Muscle layer of duodenum (tissue), 2 donors: Measurements from ENCODE around the gene UBE4A.

ENCODE experiments used
- H3K27ac ChIP-seq: one replicate; pipeline ENCODE4 v1.7.0; 2013; ENCODE audit warnings: mild to moderate bottlenecking, low read length
- H3K27me3 ChIP-seq: one replicate; pipeline ENCODE4 v1.7.0; 2013; ENCODE audit warnings: low read depth, mild to moderate bottlenecking, control low read depth, low read length
- H3K36me3 ChIP-seq, 2 donors: one replicate each; pipeline ENCODE4 v1.7.0; 2013; ENCODE audit warnings: low read length in 2 of 2, control low read depth in 1 of 2, mild to moderate bottlenecking in 1 of 2; ENCODE audit not compliant: insufficient read depth in 2 of 2, control insufficient read depth in 1 of 2
- H3K4me1 ChIP-seq, 2 donors: one replicate each; pipeline ENCODE4 v1.7.0; 2013; ENCODE audit warnings: low read length in 2 of 2, mild to moderate bottlenecking in 2 of 2, control low read depth in 1 of 2, moderate library complexity in 1 of 2; ENCODE audit not compliant: insufficient read depth in 2 of 2, control insufficient read depth in 1 of 2
- H3K4me3 ChIP-seq, 2 donors: one replicate each; pipeline ENCODE4 v1.7.0; 2013; ENCODE audit warnings: low read length in 2 of 2, low read depth in 1 of 2, mild to moderate bottlenecking in 1 of 2
- H3K9me3 ChIP-seq, 2 donors: one replicate each; pipeline ENCODE4 v1.7.0; 2013; ENCODE audit warnings: low read length in 2 of 2, control low read depth in 1 of 2, mild to moderate bottlenecking in 1 of 2; ENCODE audit not compliant: control insufficient read depth in 1 of 2
- donor health status: healthy.

Gene UBE4A

DNA sequence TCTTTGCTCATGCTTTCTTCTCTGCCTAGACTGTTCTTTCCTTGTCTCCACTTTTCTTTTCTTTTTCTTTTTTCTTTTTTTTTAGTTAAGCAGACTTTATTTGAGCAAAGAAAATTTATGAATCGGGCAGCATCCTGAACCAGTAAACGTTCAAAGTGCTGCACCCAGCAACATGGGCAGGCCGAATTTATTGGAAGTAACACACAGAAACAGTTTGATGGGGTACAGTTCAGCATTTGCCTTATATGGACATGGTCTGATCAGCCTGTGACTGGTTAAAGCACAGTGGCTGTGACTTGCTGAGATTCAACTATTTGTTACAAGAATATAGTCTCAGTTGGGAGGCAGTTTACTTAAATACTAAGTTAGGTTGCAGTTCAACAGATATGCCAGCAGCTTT, 38.9 kb upstream of the UBE4A start:
- no peaks in the 10 kb centered on the region for H3K9me3 ChIP-seq
- H3K4me1 ChIP-seq: peaks cover 9 to 16% of the 10 kb centered on the region in 2 donors
- H3K4me3 ChIP-seq: no peak overlapping the region
- H3K27ac ChIP-seq: no peak overlapping the region
- H3K27me3 ChIP-seq: no peaks in the 10 kb centered on the region
- no peaks in the 10 kb centered on the region for H3K36me3 ChIP-seq

DNA sequence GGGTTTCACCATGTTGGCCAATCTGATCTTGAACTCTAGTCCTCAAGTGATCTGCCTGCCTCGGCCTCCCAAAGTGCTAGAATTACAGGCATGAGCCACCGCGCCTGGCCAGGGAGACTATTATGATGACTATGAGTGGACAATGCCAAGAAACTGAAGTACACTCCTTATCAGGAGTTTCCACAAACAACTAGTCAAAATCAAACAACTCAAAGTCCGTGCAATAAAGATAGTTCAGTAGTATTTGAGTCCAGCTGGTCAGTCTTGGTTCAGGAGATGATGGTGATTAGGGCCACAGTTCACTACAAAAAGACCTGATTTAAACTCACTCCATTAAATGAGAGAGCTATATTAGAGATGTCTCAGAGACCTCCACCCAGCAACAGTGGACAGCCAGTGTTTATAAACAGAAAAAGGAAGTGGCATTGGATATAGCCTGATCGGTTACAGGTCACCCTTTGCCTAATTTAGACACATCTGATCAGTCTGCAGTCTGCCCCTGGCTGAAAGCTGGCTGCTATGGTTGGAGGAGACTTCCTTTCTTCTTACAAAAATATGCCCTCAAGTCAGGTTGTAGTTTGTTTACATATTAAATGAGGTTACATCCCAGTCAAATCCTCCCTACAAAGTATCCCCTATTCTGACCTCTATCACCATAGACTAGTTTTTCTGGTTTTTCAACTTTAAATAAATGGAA, 37.9 kb upstream of the UBE4A start:
- no peaks in the 10 kb centered on the region for H3K9me3 ChIP-seq
- peaks cover 4 to 5% of the 10 kb centered on the region in 2 donors for H3K4me1 ChIP-seq
- H3K27ac ChIP-seq: no peak overlapping the region
- no peaks in the 10 kb centered on the region for H3K27me3 ChIP-seq
- no peak overlapping the region for H3K4me3 ChIP-seq
- H3K36me3 ChIP-seq: no peaks in the 10 kb centered on the region

DNA sequence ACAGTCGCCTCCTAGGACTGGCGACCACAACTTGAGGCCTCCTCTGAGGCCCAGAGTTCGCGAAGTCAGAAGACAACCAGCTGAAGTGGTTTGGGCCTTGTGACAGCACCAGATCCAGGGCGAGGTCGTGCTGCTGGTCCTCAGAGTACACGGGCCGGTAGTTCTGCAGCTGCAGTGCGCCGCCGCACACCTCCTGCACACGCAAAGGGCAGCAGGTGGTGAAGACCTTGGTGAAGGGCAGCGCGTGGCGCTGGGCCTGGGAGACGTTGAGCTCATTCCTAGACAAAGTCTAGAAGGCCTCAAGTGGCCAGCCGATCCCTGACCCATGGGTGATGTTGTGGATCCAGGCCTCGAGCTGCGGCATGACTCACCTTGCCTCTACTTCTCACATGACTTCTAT, 36.7 kb upstream of the UBE4A start:
- Histone ChIP-seq H3K36me3 (no peaks in the 10 kb centered on the region), H3K27ac (no peak overlapping the region), H3K4me3 (no peak overlapping the region), H3K27me3 (no peaks in the 10 kb centered on the region), H3K9me3 (no peaks in the 10 kb centered on the region), H3K4me1 (no peaks in the 10 kb centered on the region)

DNA sequence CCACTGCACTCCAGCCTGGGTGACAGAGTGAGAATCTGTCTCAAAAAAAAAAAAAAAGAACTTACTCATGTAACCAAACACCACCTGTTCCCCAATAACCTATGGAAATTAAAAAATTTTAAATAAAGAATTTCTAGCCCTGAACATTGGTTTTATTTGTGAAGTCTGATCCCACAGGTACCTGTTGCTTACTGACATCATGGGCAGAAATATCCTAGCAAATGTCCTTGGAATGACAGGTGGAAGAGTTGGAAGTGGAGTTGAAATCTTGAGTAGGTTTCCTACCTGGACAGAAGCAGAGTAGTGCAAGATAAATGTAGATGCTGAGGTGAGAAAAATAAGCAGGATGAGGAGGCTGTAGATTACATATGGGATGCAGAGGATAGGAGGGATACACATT, 34.1 kb upstream of the UBE4A start:
- Histone ChIP-seq H3K36me3 (no peaks in the 10 kb centered on the region), H3K4me1 (no peaks in the 10 kb centered on the region), H3K4me3 (no peak overlapping the region)

DNA sequence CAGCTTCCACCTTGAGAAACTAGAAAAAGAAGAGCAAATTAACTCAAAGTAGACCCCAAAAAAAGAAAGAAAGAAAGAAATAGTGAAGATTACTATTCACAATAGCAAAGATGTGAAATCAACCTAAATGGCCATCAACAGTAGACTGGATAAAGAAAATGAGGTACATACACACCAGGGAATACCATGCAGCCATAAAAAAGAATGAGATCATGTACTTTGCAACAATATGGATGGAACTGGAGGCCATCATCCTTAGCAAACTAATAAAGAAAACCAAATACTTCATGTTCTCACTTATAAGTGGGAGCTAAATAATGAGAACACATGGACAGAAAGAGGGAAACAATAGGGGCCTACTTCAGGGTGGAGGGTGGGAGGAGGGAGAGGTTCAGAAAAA, 30.7 kb upstream of the UBE4A start:
- H3K36me3 ChIP-seq: no peaks in the 10 kb centered on the region
- no peaks in the 10 kb centered on the region for H3K4me1 ChIP-seq
- no peak overlapping the region for H3K4me3 ChIP-seq
- no peak overlapping the region for H3K27ac ChIP-seq
- no peaks in the 10 kb centered on the region for H3K27me3 ChIP-seq
- no peaks in the 10 kb centered on the region for H3K9me3 ChIP-seq

More for the DNA sequence above, 34.1 kb upstream of the UBE4A start:
- no peaks in the 10 kb centered on the region for H3K27me3 ChIP-seq
- no peaks in the 10 kb centered on the region for H3K9me3 ChIP-seq
- no peak overlapping the region for H3K27ac ChIP-seq

DNA sequence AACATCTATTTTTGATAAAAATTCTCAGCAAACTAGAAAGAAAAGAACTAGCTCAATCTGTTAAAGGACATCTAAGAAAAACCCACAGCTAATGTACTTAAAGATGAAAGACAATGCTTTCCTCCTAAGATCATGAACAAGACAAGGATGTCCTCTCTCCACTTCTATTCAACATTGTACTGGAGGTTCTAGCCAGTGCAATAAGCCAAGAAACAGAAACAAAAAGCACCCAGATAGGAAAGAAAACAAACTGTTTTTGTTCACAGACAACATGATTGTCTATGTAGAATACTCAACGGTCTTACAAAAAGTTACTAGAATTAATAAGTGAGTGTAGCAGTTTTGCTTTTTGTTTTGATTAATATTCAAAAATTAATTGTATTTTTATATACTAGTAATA, 24.7 kb upstream of the UBE4A start:
- Histone ChIP-seq H3K27ac (no peak overlapping the region), H3K4me3 (no peak overlapping the region), H3K36me3 (no peaks in the 10 kb centered on the region), H3K27me3 (no peaks in the 10 kb centered on the region), H3K4me1 (no peaks in the 10 kb centered on the region), H3K9me3 (no peaks in the 10 kb centered on the region)

DNA sequence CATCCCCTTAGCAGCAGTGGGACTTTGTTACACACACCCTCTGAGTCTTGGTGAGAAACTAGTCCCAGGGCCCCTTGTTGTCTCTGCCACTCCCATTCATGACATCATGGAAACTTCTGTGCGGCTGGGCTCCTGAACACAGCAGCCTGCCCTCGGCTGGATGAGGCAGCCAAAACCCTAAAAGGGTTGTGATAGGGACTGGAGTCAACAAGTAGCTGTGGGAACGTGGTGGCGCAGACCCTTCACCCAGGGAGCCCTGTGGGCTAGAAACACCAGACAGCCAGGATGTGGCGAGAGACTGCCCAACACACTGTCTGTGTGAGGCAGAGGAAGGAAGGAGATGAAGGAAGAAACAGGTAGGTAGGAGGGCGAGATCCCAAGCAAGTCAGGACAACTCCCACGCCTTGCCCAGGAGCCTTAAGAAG, 20.8 kb upstream of the UBE4A start:
- H3K36me3 ChIP-seq: no peaks in the 10 kb centered on the region
- no peaks in the 10 kb centered on the region for H3K27me3 ChIP-seq
- H3K4me3 ChIP-seq: no peak overlapping the region
- no peak overlapping the region for H3K27ac ChIP-seq
- H3K9me3 ChIP-seq: no peaks in the 10 kb centered on the region
- no peaks in the 10 kb centered on the region for H3K4me1 ChIP-seq

DNA sequence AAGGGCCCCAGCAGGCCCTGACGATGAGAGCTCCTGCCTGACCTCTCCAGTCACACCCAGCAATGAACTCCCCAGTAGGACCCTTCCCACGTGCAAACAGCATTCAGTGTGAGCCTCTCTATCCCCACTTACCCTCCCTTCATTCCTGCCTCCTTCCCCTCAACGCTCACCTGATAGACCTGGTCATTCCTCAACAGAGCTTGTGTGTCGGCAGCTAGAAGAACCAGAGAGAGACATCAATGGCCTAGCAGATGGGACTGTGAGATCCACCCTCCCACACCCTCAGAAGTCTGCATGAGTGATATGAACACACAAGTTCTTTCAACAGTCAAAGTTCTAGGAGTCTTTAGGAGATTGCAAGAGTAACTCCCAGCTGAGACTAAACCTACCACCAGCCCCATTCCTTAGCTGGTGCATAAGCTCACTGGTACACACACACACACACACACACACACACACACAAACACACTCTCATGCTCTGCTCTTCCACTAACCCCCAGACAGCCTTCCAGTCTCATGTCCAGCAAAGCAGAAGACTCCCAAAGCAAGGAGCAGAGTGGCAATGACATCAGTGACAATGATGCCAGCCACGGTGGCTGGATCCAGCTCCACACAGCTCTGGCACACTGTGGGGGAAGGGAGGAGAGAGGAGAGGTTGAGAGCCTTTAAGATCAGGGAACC, 20.0 kb upstream of the UBE4A start:
- H3K9me3 ChIP-seq: no peaks in the 10 kb centered on the region
- H3K27me3 ChIP-seq: no peaks in the 10 kb centered on the region
- H3K27ac ChIP-seq: no peak overlapping the region
- no peaks in the 10 kb centered on the region for H3K36me3 ChIP-seq
- no peak overlapping the region for H3K4me3 ChIP-seq
- no peaks in the 10 kb centered on the region for H3K4me1 ChIP-seq

DNA sequence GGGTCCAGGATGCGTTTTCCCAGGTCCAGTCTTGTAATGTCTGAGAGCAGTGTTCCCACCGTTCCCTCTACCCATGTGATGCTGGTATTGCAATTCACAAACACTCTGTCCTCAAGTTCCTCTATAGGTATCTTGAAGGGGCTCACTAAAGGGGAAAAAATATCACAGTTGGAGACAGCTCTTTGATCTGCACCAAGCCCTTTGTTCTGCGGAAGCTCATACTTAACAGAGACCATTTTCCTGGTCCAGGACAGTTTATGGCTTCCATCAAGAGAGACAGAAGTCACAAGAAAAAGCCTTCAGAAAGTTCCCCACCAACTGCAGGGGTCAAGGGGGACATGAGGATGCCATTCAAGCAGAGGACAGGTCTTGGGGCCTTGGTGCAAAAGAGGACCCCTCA, 19.0 kb upstream of the UBE4A start:
- H3K4me3 ChIP-seq: no peak overlapping the region
- no peaks in the 10 kb centered on the region for H3K4me1 ChIP-seq
- no peak overlapping the region for H3K27ac ChIP-seq
- no peaks in the 10 kb centered on the region for H3K9me3 ChIP-seq
- no peaks in the 10 kb centered on the region for H3K27me3 ChIP-seq
- no peaks in the 10 kb centered on the region for H3K36me3 ChIP-seq

DNA sequence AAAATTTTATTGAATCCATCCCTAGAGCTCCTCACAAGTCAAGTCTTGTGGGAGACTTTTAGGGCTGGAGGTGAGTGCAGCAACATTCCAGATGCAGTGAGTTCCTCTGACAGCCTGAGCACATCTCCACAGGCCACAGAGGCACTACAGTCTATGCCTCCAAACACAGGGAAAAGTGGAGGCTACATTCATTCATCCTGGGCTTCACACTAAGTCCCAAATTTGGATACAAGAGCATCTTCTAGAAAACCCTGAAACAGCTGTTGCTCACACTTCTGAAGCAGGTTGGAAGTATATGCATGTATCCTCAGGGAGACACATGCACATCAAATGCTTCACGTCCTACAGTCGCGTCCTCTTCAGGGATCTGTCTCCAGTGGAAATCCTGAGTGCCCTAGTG, 18.1 kb upstream of the UBE4A start:
- H3K36me3 ChIP-seq: no peaks in the 10 kb centered on the region
- H3K4me3 ChIP-seq: no peak overlapping the region
- no peaks in the 10 kb centered on the region for H3K9me3 ChIP-seq
- no peaks in the 10 kb centered on the region for H3K4me1 ChIP-seq
- no peak overlapping the region for H3K27ac ChIP-seq
- H3K27me3 ChIP-seq: no peaks in the 10 kb centered on the region

DNA sequence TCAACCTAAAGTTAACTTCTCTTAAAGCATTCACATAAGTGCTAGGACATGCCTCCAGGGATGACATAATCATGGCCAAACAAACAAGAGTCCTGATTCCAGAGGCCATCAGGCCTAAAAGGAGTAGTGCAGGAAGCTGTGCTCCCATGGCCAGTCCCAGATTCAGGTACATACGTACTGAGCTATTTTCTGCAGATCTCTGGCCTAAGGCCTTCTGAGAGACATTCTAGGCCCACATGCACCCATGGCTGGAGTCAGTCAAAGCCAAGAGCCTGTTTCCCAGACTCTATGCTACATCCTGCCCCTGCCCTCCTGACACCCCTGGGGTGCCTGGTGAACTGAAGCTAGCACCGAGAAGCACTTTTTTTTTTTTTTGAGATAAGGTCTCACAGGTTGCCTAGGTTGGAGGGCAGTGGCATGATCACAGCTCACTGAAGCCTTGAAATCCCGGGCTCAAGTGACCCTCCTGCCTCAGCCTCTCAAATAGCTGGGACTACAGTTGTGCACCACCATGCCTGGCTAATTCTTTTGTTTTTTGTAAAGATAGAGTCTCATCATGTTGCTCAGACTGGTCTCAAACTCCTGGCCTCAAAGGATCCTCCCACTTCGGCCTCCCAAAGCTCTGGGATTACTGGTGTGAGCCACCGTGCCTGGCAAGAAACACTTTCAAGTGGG, 17.4 kb upstream of the UBE4A start:
- Histone ChIP-seq H3K36me3 (no peaks in the 10 kb centered on the region), H3K27me3 (no peaks in the 10 kb centered on the region), H3K4me3 (no peak overlapping the region), H3K4me1 (no peaks in the 10 kb centered on the region), H3K9me3 (no peaks in the 10 kb centered on the region), H3K27ac (no peak overlapping the region)
